Lung (tissue), 12 donors: Measurements from ENCODE around the gene ETV4. TPM values are rescaled to one million over a fixed set of nuclear protein-coding genes. Genes with fewer than 3 reads are reported as not detected.

Source experiments
- ATAC-seq: fragments of 200-7000 bp; cut with Tn5 transposase; one replicate; pipeline ENCODE4 v1.9.1; 2020; ENCODE audit warnings: moderate number of reproducible peaks; ENCODE audit not compliant: insufficient read depth, low FRiP score
- DNase-seq, 3 donors: peaks; one replicate each; pipeline ENCODE4 v3.0.0-alpha.2; 2013 to 2017
- H3K27ac ChIP-seq, 2 donors: one replicate each; pipeline ENCODE4 v1.5.1; 2013; ENCODE audit warnings: mild to moderate bottlenecking in 2 of 2, moderate library complexity in 2 of 2, control low read depth in 1 of 2, inconsistent platforms in 1 of 2, low read depth in 1 of 2, low read length in 1 of 2
- H3K27me3 ChIP-seq, 3 donors: one replicate each; pipeline ENCODE4 v1.5.1; 2013; ENCODE audit warnings: low read length in 2 of 3; ENCODE audit not compliant: control insufficient read depth in 3 of 3, insufficient read depth in 3 of 3
- H3K36me3 ChIP-seq, 4 donors: one replicate each; pipeline ENCODE4 v1.5.1; 2013; ENCODE audit warnings: low read length in 4 of 4, mild to moderate bottlenecking in 1 of 4, moderate library complexity in 1 of 4; ENCODE audit not compliant: control insufficient read depth in 4 of 4, insufficient read depth in 4 of 4
- H3K4me1 ChIP-seq, 5 donors: one replicate each; pipeline ENCODE4 v1.5.1; 2013; ENCODE audit warnings: low read length in 5 of 5, mild to moderate bottlenecking in 2 of 5, moderate library complexity in 1 of 5; ENCODE audit not compliant: control insufficient read depth in 5 of 5, insufficient read depth in 5 of 5
- H3K4me3 ChIP-seq: one replicate; pipeline ENCODE4 v1.5.1; 2013; ENCODE audit warnings: mild to moderate bottlenecking, control low read depth, moderate library complexity
- H3K9ac ChIP-seq, 2 donors: one replicate each; pipeline ENCODE4 v1.5.1; 2013; ENCODE audit warnings: low read length in 2 of 2, control low read depth in 1 of 2; ENCODE audit not compliant: insufficient read depth in 1 of 2
- H3K9me3 ChIP-seq, 4 donors: one replicate each; pipeline ENCODE4 v1.5.1; 2013; ENCODE audit warnings: low read length in 3 of 4, mild to moderate bottlenecking in 1 of 4, moderate library complexity in 1 of 4; ENCODE audit not compliant: control insufficient read depth in 4 of 4, insufficient read depth in 3 of 4
- WGBS, 2 donors: extraction: QIAGEN DNeasy Blood & Tissue Kit; methylation state at CpG; one replicate each; pipeline ENCODE4 v1.1.7; 2013; 5-methylcytosine and 5-hydroxymethylcytosine counted together
- polyA plus RNA-seq, 2 donors: library from polyadenylated mRNA; stranded (reverse); fragments of 200-250 nt; gene quantifications; one replicate each; pipeline ENCODE4 v1.2.1, GENCODE V29; 2013
- total RNA-seq, 2 donors: library from RNA; depleted of rRNA in 1 of 2; stranded (reverse); fragments of >200 nt in 1 of 2; gene quantifications; one replicate each; pipeline ENCODE4 v1.2.1, GENCODE V29; 2014 to 2021
- TF ChIP-seq, protein P1 (sequence below): IDR thresholded peaks from 2 replicates; pipeline ENCODE4 v1.5.1; 2012; ENCODE audit warnings: mild to moderate bottlenecking; ENCODE audit errors: control extremely low read depth, extremely low read depth
- donor health status: control.
- donor health status: control.
- donor health status: Bipolar disorder and iron deficiency.
- donor health status: healthy.
- donor health status: DM: yes; HTN: yes; CAD: no.

The ETV4 gene
- total and polyA plus RNA-seq, 4 donors = 0.54 to 6.9 (median 3.3) TPM

DNA sequence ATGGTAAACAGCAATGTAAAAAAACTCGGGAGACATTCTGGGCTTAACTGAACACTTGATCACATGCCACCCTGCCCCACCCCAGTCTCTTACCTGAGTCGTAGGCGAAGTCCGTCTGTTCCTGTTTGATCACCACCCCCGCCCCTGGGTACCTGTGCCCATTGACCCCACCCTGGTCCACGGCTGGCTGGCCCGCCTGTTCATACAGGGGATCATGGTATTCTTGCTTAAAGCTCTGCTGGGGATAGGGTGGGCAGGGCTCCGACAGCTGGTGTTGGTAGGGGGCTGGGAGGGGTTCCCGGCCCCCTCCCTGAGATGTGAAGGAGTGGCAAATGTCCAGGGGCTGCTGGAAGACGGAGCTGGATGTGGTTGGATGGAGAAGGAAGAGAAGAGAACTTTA lies 13.6 kb downstream of the ETV4 start:
- no peak for ATAC-seq
- H3K27ac ChIP-seq = no peak overlapping the region
- WGBS, 2 donors = 87 to 92% methylated on average over 10 of the region's 10 CpGs

DNA sequence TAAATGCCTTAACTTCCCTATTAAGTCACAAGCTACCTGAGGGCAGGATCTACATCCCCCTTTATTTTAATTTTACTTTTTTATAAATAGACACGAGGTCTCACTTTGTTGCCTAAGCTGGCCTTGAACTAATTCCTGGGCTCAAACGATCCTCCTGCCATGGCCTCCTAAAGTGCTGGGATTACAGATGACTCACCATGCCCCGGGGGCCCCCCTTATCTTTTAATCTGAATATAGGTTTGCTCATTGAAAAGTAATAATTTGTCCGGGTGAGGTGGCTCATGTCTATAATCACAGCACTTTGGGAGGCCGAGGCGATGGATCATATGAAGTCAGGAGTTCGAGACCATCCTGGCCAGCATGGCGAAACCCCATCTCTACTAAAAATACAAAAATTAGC lies 14.2 kb downstream of the ETV4 start:
- H3K4me3 ChIP-seq = no peak overlapping the region
- ATAC-seq (no peak), DNase-seq (no peak)
- peaks cover 8 to 22% (median 13%) of the 10 kb centered on the region in 5 donors for H3K4me1 ChIP-seq
- no peak overlapping the region for H3K9ac ChIP-seq
- H3K27ac ChIP-seq = no peak overlapping the region
- TF ChIP-seq, protein P1, sequence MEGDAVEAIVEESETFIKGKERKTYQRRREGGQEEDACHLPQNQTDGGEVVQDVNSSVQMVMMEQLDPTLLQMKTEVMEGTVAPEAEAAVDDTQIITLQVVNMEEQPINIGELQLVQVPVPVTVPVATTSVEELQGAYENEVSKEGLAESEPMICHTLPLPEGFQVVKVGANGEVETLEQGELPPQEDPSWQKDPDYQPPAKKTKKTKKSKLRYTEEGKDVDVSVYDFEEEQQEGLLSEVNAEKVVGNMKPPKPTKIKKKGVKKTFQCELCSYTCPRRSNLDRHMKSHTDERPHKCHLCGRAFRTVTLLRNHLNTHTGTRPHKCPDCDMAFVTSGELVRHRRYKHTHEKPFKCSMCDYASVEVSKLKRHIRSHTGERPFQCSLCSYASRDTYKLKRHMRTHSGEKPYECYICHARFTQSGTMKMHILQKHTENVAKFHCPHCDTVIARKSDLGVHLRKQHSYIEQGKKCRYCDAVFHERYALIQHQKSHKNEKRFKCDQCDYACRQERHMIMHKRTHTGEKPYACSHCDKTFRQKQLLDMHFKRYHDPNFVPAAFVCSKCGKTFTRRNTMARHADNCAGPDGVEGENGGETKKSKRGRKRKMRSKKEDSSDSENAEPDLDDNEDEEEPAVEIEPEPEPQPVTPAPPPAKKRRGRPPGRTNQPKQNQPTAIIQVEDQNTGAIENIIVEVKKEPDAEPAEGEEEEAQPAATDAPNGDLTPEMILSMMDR = no peak
- no peaks in the 10 kb centered on the region for H3K27me3 ChIP-seq
- 86 to 92% methylated on average over 8 of the region's 8 CpGs for WGBS, 2 donors
- H3K36me3 ChIP-seq = peaks cover 0 to 7% (median 0%) of the 10 kb centered on the region in 4 donors
- no peaks in the 10 kb centered on the region for H3K9me3 ChIP-seq

More for the DNA sequence above, 13.6 kb downstream of the ETV4 start:
- no peaks in the 10 kb centered on the region for H3K9me3 ChIP-seq
- H3K36me3 ChIP-seq = peaks cover 0 to 6% (median 0%) of the 10 kb centered on the region in 4 donors
- no peaks in the 10 kb centered on the region for H3K27me3 ChIP-seq
- H3K4me1 ChIP-seq = peaks cover 8 to 22% (median 13%) of the 10 kb centered on the region in 5 donors
- no peak overlapping the region for H3K4me3 ChIP-seq
- no peak for DNase-seq
- TF ChIP-seq, protein P1 = no peak
- no peak overlapping the region for H3K9ac ChIP-seq

- H3K9ac ChIP-seq = peak overlapping the region in 1 of 2 donors; percentile 70
- no peak overlapping the region for H3K4me3 ChIP-seq
- H3K27me3 ChIP-seq = no peaks in the 10 kb centered on the region
- DNase-seq = no peak
- ATAC-seq = no peak
- H3K36me3 ChIP-seq = peaks cover 0 to 15% (median 2%) of the 10 kb centered on the region in 4 donors
- H3K4me1 ChIP-seq = peaks cover 8 to 22% (median 13%) of the 10 kb centered on the region in 5 donors
- H3K9me3 ChIP-seq = no peaks in the 10 kb centered on the region
- 40 to 47% methylated on average over 3 of the region's 3 CpGs for WGBS, 2 donors
- peak overlapping the region; percentile 0 to 65 for H3K27ac ChIP-seq
- TF ChIP-seq, protein P1 = no peak
Observed at GRCh38 chr17:43531082-43531378, 15.1 kb downstream of the ETV4 start.
